Gastrocnemius medialis (tissue), 4 donors: ENCODE results near the gene CYTL1.

ENCODE experiments used
- POLR2A ChIP-seq, 2 donors: fragments of 450-650 bp; IDR thresholded peaks; one replicate each; pipeline ENCODE4 v1.6.1; 2017; ENCODE audit warnings: antibody characterized with exemption in 2 of 2, mild to moderate bottlenecking in 2 of 2, moderate library complexity in 2 of 2
- TF ChIP-seq, protein P1 (sequence below), 5 experiments: fragments of 450-650 bp in 3 of 5; fragments of 200-600 bp in 2 of 5; sonication (generic) in 2 of 5; IDR thresholded peaks in 4 of 5; conservative IDR thresholded peaks in 1 of 5; 1 replicate in 4 of 5; 2 replicates in 1 of 5; pipeline ENCODE4 v1.5.1; 2016 to 2019; ENCODE audit warnings: antibody characterized with exemption in 5 of 5, mild to moderate bottlenecking in 3 of 5, moderate library complexity in 3 of 5

DNA sequence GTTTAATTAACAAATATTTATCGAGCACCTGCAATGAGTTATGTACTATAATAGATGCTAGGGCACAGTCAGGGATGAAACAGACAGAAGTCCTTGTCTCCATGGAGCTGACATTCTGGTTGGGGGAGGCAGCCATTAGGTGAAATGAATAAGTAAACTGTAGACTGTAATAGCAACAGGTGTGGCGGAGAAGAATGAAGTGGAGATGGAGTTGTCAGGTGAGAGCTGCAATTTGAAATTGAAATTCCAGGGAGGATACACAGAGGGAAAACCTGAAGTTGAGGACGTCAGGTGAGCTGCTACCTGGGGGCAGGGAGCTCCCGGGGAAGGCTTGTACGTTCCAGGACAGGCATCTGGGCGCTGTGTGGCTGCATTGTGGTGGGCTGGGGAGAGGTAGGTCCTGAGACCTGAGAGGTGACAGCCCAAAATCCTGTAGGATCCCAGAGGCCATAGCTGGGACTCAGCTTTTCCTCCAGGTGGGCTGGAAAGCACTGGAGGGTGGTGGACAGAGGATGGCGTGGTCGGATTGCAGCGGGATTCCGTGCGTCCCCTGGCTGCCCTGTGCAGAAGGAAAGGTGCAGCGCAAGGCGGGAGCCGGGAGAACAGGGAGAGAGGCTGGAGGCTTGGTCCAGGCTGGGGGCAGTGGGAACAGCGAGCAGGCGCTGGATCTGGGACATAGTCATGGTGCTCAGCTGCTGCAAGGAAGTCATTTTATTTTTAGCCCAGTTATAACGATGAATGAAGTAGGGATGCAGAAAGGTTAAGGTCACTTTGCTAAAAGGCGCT is 24.8 kb downstream of the CYTL1 start:
- TF ChIP-seq, protein P1, sequence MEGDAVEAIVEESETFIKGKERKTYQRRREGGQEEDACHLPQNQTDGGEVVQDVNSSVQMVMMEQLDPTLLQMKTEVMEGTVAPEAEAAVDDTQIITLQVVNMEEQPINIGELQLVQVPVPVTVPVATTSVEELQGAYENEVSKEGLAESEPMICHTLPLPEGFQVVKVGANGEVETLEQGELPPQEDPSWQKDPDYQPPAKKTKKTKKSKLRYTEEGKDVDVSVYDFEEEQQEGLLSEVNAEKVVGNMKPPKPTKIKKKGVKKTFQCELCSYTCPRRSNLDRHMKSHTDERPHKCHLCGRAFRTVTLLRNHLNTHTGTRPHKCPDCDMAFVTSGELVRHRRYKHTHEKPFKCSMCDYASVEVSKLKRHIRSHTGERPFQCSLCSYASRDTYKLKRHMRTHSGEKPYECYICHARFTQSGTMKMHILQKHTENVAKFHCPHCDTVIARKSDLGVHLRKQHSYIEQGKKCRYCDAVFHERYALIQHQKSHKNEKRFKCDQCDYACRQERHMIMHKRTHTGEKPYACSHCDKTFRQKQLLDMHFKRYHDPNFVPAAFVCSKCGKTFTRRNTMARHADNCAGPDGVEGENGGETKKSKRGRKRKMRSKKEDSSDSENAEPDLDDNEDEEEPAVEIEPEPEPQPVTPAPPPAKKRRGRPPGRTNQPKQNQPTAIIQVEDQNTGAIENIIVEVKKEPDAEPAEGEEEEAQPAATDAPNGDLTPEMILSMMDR (IDR thresholded peaks at IDR 0.05 in 4 of 5, conservative IDR thresholded peaks at IDR 0.05 in 1 of 5), result no peak
- no peak for TF ChIP-seq POLR2A (IDR thresholded peaks at IDR 0.05)
